Upper lobe of right lung (tissue), 1 donor: ENCODE measurements around the gene CBLC. TPM values are rescaled to one million over a fixed set of nuclear protein-coding genes. Genes with fewer than 3 reads are reported as not detected.
A peak's percentile ranks its signal among the peaks of the same experiment; 100 is the strongest.

Experiments
- ATAC-seq: fragments of 200-7000 bp; cut with Tn5 transposase; one replicate; pipeline ENCODE4 v1.9.1; 2020; ENCODE audit warnings: mild to moderate bottlenecking, moderate library complexity
- DNase-seq: peaks from one replicate; pipeline ENCODE4 v3.0.0-alpha.2; 2020
- H3K27ac ChIP-seq: fragments of 200-600 bp; one replicate; pipeline ENCODE4 v1.8.0; 2022
- H3K27me3 ChIP-seq: fragments of 200-600 bp; one replicate; pipeline ENCODE4 v1.8.0; 2022; ENCODE audit warnings: mild to moderate bottlenecking
- H3K36me3 ChIP-seq: fragments of 200-600 bp; one replicate; pipeline ENCODE4 v1.8.0; 2022
- H3K4me1 ChIP-seq: fragments of 200-600 bp; one replicate; pipeline ENCODE4 v1.8.0; 2022
- H3K4me3 ChIP-seq: fragments of 200-600 bp; one replicate; pipeline ENCODE4 v1.8.0; 2022; ENCODE audit warnings: mild to moderate bottlenecking
- H3K9me3 ChIP-seq: fragments of 200-600 bp; one replicate; pipeline ENCODE4 v1.8.0; 2022
- CTCF ChIP-seq: fragments of 200-600 bp; IDR thresholded peaks from one replicate; pipeline ENCODE4 v1.8.0; 2022; ENCODE audit warnings: antibody characterized with exemption
- intact Hi-C: fragments of 100-400 bp; cut with DNase I; formaldehyde crosslinking; loops from one replicate; pipeline ENCODE4 v1.11.0; 2022
- total RNA-seq: library from RNA; stranded (reverse); fragmentation: NEBNext Ultra II Directional; extraction: Animal tissue kit (Norgen Biotek cat#: 25700); gene quantifications from one replicate; pipeline ENCODE4 v1.2.1, GENCODE V29; 2021
- donor health status: DM: no; HTN: yes; CAD: no; lungs with severe emphysema.

The CBLC gene
- total RNA-seq, 1 donor from 2014 or later: 3.2 TPM

- intact Hi-C loops: no loop called here
- Histone ChIP-seq H3K9me3 (no peaks in the 10 kb centered on the region), H3K36me3 (no peaks in the 10 kb centered on the region), H3K4me1 (peaks cover 67% of the 10 kb centered on the region), H3K27me3 (no peaks in the 10 kb centered on the region), H3K4me3 (no peak overlapping the region), H3K27ac (peak overlapping the region; percentile 84)
- no peak for DNase-seq
- no peak for TF ChIP-seq CTCF
- ATAC-seq: no peak
Measured at GRCh38 chr19:44744871-44745332, 32.8 kb upstream of the CBLC start.

GRCh38 chr19:44745341-44745831 is 32.3 kb upstream of the CBLC start:
- no peak overlapping the region for H3K4me3 ChIP-seq
- H3K36me3 ChIP-seq: no peaks in the 10 kb centered on the region
- no peaks in the 10 kb centered on the region for H3K9me3 ChIP-seq
- no peak for TF ChIP-seq CTCF
- H3K27ac ChIP-seq: peak overlapping the region; percentile 84
- ATAC-seq (peak; percentile 2), DNase-seq (peak; percentile 77)
- intact Hi-C loops: no loop called here
- H3K4me1 ChIP-seq: peaks cover 70% of the 10 kb centered on the region
- H3K27me3 ChIP-seq: no peaks in the 10 kb centered on the region

- Histone ChIP-seq H3K27me3 (no peaks in the 10 kb centered on the region), H3K4me1 (peaks cover 71% of the 10 kb centered on the region), H3K36me3 (peaks cover 1% of the 10 kb centered on the region), H3K9me3 (no peaks in the 10 kb centered on the region), H3K27ac (peak overlapping the region; percentile 93), H3K4me3 (no peak overlapping the region)
- no peak for ATAC-seq
- intact Hi-C loops: no loop called here
- no peak for TF ChIP-seq CTCF
- no peak for DNase-seq
Measured at GRCh38 chr19:44745887-44746600, 31.6 kb upstream of the CBLC start.

GRCh38 chr19:44746616-44746945 is 31.1 kb upstream of the CBLC start:
- DNase-seq: no peak
- Histone ChIP-seq H3K36me3 (peaks cover 7% of the 10 kb centered on the region), H3K27me3 (no peaks in the 10 kb centered on the region), H3K4me3 (no peak overlapping the region), H3K27ac (peak overlapping the region; percentile 93), H3K9me3 (no peaks in the 10 kb centered on the region), H3K4me1 (peaks cover 71% of the 10 kb centered on the region)
- no peak for TF ChIP-seq CTCF
- ATAC-seq: no peak
- intact Hi-C loops: no loop called here

GRCh38 chr19:44746946-44747738 is 30.5 kb upstream of the CBLC start:
- TF ChIP-seq CTCF: no peak
- Histone ChIP-seq H3K27ac (peak overlapping the region; percentile 93), H3K4me3 (peak overlapping the region; percentile 75), H3K9me3 (no peaks in the 10 kb centered on the region), H3K36me3 (peaks cover 12% of the 10 kb centered on the region), H3K27me3 (no peaks in the 10 kb centered on the region), H3K4me1 (peaks cover 69% of the 10 kb centered on the region)
- intact Hi-C loops: no loop called here
- ATAC-seq (peak; percentile 92), DNase-seq (peak; percentile 96)
